CD4-positive, alpha-beta T cell (primary cell): ENCODE data around the gene FIGLA. TPM values are rescaled to one million over a fixed set of nuclear protein-coding genes. Genes with fewer than 3 reads are reported as not detected.

Experiments used
- ATAC-seq: fragments of 200-7000 bp; cut with Tn5 transposase; one replicate; pipeline ENCODE4 v1.10.0; 2022; ENCODE audit warnings: mild to moderate bottlenecking; ENCODE audit not compliant: poor library complexity
- CTCF ChIA-PET: fragments of 350-600 bp; sonication (Branson Sonifier 250); formaldehyde crosslinking; loops from one replicate; lab custom pipeline; 2021; ENCODE audit warnings: antibody characterized with exemption, inconsistent platforms; lab: Charles Lee
- POLR2A ChIA-PET: fragments of 350-600 bp; sonication (Branson Sonifier 250); formaldehyde crosslinking; loops from one replicate; lab custom pipeline; 2021; ENCODE audit warnings: antibody characterized with exemption, inconsistent platforms; lab: Charles Lee
- DNase-seq, 14 experiments: peaks; one replicate each; pipeline ENCODE4 v3.0.0-alpha.2; 2013 to 2020; ENCODE audit warnings: mixed read lengths in 2 of 14
- H3K27ac ChIP-seq, 2 donors: one replicate each; pipeline versions ENCODE4 v1.5.1 to v1.7.0; 2013; ENCODE audit warnings: low read length in 2 of 2, low read depth in 1 of 2, mild to moderate bottlenecking in 1 of 2
- H3K27me3 ChIP-seq, 2 experiments: 1 replicate in 1 of 2; 2 replicates in 1 of 2; pipeline versions ENCODE4 v1.6.1 to v1.7.0; 2013; ENCODE audit warnings: low read length in 2 of 2, control low read depth in 1 of 2, mild to moderate bottlenecking in 1 of 2, moderate library complexity in 1 of 2; ENCODE audit not compliant: insufficient read depth in 2 of 2, control insufficient read depth in 1 of 2
- H3K36me3 ChIP-seq: one replicate; pipeline ENCODE4 v1.6.1; 2013; ENCODE audit warnings: low read length, control low read depth; ENCODE audit not compliant: insufficient read depth
- H3K4me1 ChIP-seq: one replicate; pipeline ENCODE4 v1.6.1; 2013; ENCODE audit warnings: low read length, control low read depth; ENCODE audit not compliant: insufficient read depth
- H3K4me3 ChIP-seq: one replicate; pipeline ENCODE4 v1.5.1; 2013; ENCODE audit warnings: mild to moderate bottlenecking, low read length, moderate library complexity
- H3K9me3 ChIP-seq, 2 experiments: 1 replicate in 1 of 2; 2 replicates in 1 of 2; pipeline versions ENCODE4 v1.6.1 to v1.7.0; 2013; ENCODE audit warnings: low read length in 2 of 2, mild to moderate bottlenecking in 2 of 2, control low read depth in 1 of 2, moderate library complexity in 1 of 2; ENCODE audit not compliant: control insufficient read depth in 1 of 2, insufficient read depth in 1 of 2
- H3K27ac Mint-ChIP-seq: one replicate; pipeline ENCODE4 v1.8.0; 2020; ENCODE audit warnings: mixed read lengths
- H3K27me3 Mint-ChIP-seq: one replicate; pipeline ENCODE4 v1.8.0; 2021; ENCODE audit warnings: mixed read lengths
- H3K36me3 Mint-ChIP-seq: one replicate; pipeline ENCODE4 v1.8.0; 2021; ENCODE audit warnings: low read depth, mixed read lengths
- H3K4me1 Mint-ChIP-seq: one replicate; pipeline ENCODE4 v1.8.0; 2021; ENCODE audit warnings: low read depth, mixed read lengths
- H3K4me3 Mint-ChIP-seq: one replicate; pipeline ENCODE4 v1.8.0; 2020; ENCODE audit warnings: mild to moderate bottlenecking, mixed read lengths
- H3K9me3 Mint-ChIP-seq: one replicate; pipeline ENCODE4 v1.8.0; 2020; ENCODE audit warnings: mixed read lengths
- intact Hi-C, 2 experiments: fragments of 100-400 bp; cut with DNase I in 1 of 2; cut with micrococcal nuclease in 1 of 2; formaldehyde crosslinking; loops; one replicate each; pipeline versions ENCODE4 v1.15.1 to v1.9.0; 2023 to 2025; cut with DNase I, micrococcal nuclease
- total RNA-seq, 174 experiments: library from RNA in 2 of 174; stranded (reverse) in 2 of 174; gene quantifications; one replicate each; pipeline ENCODE4 v1.2.3 and lab custom pipeline; 2021 to 2026
- TF ChIP-seq, protein P1 (sequence below): fragments of 200-600 bp; IDR thresholded peaks from one replicate; pipeline ENCODE4 v1.8.0; 2022; ENCODE audit warnings: antibody characterized with exemption, mild to moderate bottlenecking

The FIGLA gene
- total RNA-seq, 2 experiments from 2014 or later: not detected

DNA sequence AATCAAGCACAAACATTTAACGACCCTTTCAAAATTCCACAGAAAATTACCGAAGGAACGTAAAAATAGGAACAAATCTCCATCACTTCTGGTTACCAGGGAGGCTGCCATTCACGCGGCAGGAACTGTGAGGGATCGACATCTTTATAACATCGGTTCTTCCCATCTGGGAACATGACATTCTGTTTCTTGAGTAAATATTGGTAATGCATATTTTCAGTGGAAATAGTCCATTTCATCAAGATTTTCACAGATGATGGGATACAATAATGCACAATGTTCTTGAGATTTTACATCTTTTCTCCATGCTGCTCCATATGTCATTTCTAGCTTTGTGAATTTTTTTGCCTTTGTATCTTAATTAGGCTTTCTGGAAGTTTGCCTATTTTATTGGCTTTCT lies 32.5 kb downstream of the FIGLA start:
- Histone ChIP-seq H3K4me1 (no peaks in the 10 kb centered on the region), H3K4me3 (no peak overlapping the region), H3K27me3 (peaks cover 0 to 4% of the 10 kb centered on the region in 2 experiments), H3K36me3 (no peaks in the 10 kb centered on the region), H3K9me3 (no peaks in the 10 kb centered on the region), H3K27ac (no peak overlapping the region)
- TF ChIP-seq, protein P1, sequence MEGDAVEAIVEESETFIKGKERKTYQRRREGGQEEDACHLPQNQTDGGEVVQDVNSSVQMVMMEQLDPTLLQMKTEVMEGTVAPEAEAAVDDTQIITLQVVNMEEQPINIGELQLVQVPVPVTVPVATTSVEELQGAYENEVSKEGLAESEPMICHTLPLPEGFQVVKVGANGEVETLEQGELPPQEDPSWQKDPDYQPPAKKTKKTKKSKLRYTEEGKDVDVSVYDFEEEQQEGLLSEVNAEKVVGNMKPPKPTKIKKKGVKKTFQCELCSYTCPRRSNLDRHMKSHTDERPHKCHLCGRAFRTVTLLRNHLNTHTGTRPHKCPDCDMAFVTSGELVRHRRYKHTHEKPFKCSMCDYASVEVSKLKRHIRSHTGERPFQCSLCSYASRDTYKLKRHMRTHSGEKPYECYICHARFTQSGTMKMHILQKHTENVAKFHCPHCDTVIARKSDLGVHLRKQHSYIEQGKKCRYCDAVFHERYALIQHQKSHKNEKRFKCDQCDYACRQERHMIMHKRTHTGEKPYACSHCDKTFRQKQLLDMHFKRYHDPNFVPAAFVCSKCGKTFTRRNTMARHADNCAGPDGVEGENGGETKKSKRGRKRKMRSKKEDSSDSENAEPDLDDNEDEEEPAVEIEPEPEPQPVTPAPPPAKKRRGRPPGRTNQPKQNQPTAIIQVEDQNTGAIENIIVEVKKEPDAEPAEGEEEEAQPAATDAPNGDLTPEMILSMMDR: no peak
- POLR2A ChIA-PET: no interaction called here
- DNase-seq (no peak), ATAC-seq (no peak)
- no peaks in the 10 kb centered on the region for H3K36me3 Mint-ChIP-seq
- no peaks in the 10 kb centered on the region for H3K4me1 Mint-ChIP-seq
- no peaks in the 10 kb centered on the region for H3K9me3 Mint-ChIP-seq
- H3K27me3 Mint-ChIP-seq: peaks cover 9% of the 10 kb centered on the region
- CTCF ChIA-PET: no interaction called here
- intact Hi-C loops: no loop called here
- no peak overlapping the region for H3K27ac Mint-ChIP-seq
- no peak overlapping the region for H3K4me3 Mint-ChIP-seq

- Histone ChIP-seq H3K4me3 (no peak overlapping the region), H3K27me3 (peaks cover 0 to 4% of the 10 kb centered on the region in 2 experiments), H3K4me1 (no peaks in the 10 kb centered on the region), H3K36me3 (no peaks in the 10 kb centered on the region), H3K27ac (no peak overlapping the region), H3K9me3 (no peaks in the 10 kb centered on the region)
- ChIA-PET POLR2A (no interaction called here), CTCF (no interaction called here)
- H3K4me1 Mint-ChIP-seq: no peaks in the 10 kb centered on the region
- no peaks in the 10 kb centered on the region for H3K9me3 Mint-ChIP-seq
- TF ChIP-seq, protein P1: no peak
- intact Hi-C loops: no loop called here
- H3K27me3 Mint-ChIP-seq: peaks cover 9% of the 10 kb centered on the region
- ATAC-seq (no peak), DNase-seq (no peak)
- H3K4me3 Mint-ChIP-seq: no peak overlapping the region
- H3K27ac Mint-ChIP-seq: no peak overlapping the region
- no peaks in the 10 kb centered on the region for H3K36me3 Mint-ChIP-seq
Observed at GRCh38 chr2:70757360-70757759, 33.1 kb downstream of the FIGLA start.

DNA sequence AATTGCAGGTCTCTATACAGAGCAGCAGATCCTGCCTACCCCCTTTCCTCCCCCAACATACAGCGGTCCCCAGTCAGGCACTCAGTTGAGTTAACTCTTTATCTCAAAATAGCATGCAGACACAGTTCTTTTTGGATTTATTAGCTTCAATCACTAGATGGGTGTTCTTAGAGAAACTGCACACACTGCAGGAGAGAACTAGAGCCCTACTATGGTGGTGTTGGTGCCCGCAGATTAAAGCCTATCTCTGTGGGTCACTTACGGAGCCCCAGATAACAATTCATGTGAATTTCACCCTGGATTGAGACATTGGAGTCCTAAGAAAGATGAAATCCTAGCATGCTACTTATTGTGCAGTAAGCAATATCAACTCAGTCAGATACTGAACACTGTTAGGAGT lies 34.3 kb downstream of the FIGLA start:
- H3K4me3 ChIP-seq: no peak overlapping the region
- H3K9me3 ChIP-seq: no peaks in the 10 kb centered on the region
- Mint-ChIP-seq H3K27me3 (peaks cover 9% of the 10 kb centered on the region), H3K9me3 (no peaks in the 10 kb centered on the region), H3K27ac (no peak overlapping the region), H3K4me3 (no peak overlapping the region), H3K4me1 (no peaks in the 10 kb centered on the region), H3K36me3 (no peaks in the 10 kb centered on the region)
- no peaks in the 10 kb centered on the region for H3K36me3 ChIP-seq
- H3K4me1 ChIP-seq: no peaks in the 10 kb centered on the region
- ATAC-seq (no peak), DNase-seq (no peak)
- TF ChIP-seq, protein P1: no peak
- H3K27ac ChIP-seq: no peak overlapping the region
- no peaks in the 10 kb centered on the region for H3K27me3 ChIP-seq
- intact Hi-C loops: no loop called here
- POLR2A ChIA-PET: no interaction called here
- CTCF ChIA-PET: no interaction called here
